OCI-M2 (cell line): ENCODE results near the gene TPT1.

ENCODE experiments used
- DNase-seq: peaks from one replicate; lab custom pipeline; 2025; ENCODE audit not compliant: unreplicated experiment; lab: John Stamatoyannopoulos, UW

Gene TPT1

GRCh38 chr13:45335397-45336024 lies 5.5 kb downstream of the TPT1 start:
- DNase-seq = no peak

DNA sequence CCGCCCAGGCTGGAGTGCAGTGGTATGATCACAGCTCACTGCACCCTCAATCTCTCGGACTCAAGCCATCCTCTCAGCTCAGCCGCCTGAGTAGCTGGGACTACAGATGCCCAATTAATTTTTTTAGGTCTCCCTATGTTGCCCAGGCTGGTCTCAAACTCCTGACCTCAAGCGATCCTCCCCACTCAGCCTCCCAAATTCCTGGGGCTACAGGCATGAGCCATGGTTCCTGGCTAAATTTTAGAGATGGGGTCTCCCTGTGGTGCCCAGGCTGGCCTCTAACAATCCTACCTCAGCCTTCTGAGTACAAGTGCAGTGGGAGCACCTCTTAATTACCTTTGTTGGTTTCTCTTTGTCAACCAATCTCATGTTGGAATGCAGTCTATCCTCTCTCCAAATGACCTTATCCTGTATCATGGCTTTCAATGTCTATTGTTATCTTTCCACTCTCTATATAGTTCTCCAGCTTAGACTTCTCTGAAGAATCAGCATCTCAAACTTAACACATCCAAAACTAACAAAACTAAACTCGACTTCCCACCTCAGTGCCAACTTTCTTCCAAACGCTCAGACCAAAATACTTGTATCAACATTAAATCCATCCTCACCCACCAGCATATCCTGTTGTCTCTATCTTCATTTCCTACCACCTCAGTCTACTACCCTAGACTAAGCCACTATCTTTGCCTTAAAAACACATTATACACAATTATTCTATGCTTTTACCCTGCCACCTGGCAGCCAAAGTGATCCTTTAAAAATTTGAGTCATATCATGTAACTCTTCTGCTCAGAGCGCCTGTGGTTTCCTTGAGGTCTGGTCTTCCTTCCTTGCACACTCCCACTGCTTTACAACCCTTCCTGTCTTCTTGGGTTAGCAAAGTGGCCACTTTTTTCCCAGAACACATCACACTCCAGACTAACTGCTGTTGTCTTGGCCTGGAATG lies 6.7 kb downstream of the TPT1 start:
- no peak for DNase-seq

DNA sequence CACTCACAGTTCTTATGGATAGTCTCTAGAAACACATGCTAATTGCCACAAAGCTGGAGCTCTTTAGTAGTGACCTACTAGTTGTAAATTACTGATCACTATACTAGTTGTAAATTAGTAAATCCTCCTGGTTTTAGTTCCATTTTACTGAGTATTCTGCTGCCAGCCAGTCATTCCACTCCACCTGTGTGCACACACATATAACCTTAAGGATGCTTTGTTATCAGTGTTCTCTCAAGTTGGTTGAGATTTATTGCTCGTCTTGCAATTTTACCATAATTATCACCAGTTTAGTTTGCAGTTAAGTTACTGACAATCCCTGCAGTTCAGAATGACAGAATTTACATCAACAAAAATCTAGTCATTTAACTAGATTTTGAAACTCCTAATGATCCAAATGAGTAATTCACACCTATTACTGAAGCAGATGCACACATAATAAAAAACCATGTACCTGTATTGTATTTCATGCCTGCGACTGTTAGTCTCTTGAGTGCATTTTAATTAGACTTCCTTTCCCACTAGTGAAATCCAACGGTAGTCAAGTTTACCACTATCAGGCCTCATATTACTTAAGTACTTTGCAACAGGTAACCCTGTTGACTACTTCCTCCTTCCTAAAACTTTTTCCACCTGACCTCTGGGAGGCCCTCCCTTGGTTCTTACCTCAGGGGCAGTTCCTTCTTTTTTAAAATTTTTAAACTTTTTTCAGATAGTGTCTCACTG lies 7.6 kb downstream of the TPT1 start:
- no peak for DNase-seq

DNA sequence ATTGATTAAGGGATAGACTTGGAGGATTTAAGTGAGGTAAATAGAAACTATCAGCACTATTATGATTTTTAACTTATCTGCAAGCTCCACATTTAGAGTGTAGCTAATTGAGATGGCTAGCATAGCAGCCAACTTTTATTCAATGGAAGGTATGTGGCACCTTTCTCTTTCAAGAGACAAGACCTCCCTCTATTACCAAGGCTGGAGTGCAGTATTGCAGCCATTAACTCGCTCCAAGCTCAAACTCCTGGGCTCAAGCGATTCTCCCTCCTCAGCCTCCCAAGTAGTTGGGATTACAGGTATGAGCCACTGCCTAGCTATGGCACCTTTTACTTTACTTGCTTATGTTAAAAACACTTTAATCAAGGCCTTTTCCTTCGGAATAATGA lies 8.2 kb downstream of the TPT1 start:
- DNase-seq = no peak

DNA sequence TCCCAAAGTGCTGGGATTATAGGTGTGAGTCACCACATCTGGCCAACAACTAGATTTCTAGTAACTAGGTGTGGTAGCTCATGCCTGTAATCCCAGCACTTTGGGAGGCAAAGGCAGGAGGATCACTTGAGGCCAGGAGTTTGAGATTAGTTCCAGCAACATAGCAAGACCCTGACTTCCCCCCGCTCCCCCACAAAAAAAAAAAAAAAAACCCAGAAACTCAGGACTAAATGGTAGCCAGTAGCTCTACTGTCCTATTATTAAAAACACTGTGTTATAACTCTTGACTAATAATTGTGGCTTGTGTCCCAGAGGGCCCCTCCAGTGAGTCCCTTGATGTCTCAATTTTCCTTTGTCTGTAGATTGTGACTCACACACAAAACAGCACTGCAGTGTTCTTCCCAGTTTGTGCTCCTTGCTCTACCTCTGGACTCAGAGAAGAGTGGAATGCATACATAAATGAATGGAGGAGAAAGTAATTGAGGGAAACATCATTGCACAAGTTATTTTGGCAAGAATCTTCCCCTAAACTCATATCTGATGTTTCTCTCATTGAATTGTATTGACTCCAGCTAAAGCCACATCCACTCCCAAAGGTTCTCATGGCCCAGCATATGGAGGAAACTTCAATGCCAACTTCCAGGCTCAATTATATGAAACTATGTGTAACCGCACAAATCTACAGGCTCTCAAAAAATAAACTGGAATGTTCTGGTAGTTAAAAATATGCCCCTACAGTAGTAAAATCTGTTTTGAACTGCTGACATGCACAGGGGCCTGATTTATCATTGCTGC lies 8.8 kb downstream of the TPT1 start:
- no peak for DNase-seq

DNA sequence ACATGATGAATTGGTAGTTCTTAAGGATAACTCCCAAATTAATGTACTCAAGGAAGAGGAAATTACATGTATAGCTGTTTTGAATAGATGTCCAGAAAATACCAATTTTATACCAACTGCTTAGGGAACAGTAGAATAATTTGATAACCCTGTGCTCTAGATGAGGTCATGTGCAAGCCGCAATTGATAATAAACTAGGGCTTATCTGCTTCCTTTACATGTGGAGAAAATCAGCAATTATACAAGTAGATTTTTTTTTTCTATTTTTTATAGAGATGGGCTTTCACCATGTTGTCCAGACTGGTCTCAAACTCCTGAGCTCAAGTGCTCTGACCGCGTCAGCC lies 9.3 kb downstream of the TPT1 start:
- no peak for DNase-seq

GRCh38 chr13:45331123-45331619 lies 9.8 kb downstream of the TPT1 start:
- DNase-seq = no peak

DNA sequence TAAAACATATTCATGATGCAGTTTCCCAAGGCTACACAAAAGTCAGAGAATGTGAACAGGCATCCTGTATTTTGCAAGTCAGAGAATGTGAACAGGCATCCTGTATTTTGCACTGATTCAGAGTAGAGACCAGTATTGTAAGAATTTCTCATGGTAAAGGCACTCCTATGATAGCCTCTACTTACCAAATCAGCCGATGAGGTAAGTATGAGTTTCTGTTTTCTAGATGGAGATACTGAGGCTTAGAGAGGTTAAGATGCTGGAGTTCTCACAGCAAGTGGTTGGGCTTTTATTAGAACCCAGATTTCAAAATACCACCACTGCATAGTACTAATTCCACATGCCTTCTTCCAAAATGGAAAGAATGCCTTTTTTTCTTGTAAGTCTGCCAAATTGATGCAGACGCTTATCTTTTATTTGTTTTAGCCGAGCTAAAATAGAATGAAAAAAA lies 12.3 kb downstream of the TPT1 start:
- DNase-seq = no peak

DNA sequence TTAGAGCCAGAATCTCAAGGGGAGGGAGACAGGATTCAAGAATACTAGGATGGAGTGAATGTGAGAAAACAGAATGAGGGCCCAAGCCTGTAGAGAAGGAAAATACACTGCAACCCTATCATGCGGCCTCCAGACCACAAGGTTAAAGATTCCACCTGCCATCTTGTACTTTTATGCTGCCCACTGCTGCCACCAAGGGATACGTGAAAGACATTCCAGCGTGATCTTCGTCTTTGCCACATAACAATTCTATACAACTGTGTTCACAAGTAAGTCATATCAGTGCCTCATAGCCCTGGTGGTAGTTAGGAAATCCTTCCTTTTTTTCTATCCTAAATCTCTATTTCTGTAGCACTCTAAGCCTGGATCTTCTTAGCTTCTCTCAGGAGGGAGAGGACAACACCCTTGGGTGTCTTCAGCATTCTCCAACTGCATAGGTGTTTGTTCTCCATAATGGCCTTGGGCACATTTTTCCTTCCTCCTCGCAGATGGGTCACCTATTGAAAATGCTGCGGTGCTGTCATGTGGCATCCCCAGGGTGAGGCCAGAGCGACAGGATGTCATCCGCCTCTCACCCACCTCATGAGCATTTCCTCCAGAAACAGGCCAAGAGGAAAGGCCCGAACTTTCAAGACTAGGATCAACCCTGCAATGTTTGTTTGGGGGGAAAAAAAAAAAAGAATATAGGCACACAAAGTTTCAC lies 13.6 kb downstream of the TPT1 start:
- no peak for DNase-seq

- no peak for DNase-seq
These were observed 15.2 kb downstream of the TPT1 start for GRCh38 chr13:45325806-45326205.

- DNase-seq = no peak
These were observed 19.9 kb downstream of the TPT1 start for GRCh38 chr13:45320876-45321629.

- no peak for DNase-seq
These were observed 24.0 kb downstream of the TPT1 start for GRCh38 chr13:45316996-45317395.

GRCh38 chr13:45316338-45316737 lies 24.6 kb downstream of the TPT1 start:
- no peak for DNase-seq

GRCh38 chr13:45315520-45316167 lies 25.3 kb downstream of the TPT1 start:
- no peak for DNase-seq

- no peak for DNase-seq
These were observed 26.2 kb downstream of the TPT1 start for GRCh38 chr13:45314822-45315221.

DNA sequence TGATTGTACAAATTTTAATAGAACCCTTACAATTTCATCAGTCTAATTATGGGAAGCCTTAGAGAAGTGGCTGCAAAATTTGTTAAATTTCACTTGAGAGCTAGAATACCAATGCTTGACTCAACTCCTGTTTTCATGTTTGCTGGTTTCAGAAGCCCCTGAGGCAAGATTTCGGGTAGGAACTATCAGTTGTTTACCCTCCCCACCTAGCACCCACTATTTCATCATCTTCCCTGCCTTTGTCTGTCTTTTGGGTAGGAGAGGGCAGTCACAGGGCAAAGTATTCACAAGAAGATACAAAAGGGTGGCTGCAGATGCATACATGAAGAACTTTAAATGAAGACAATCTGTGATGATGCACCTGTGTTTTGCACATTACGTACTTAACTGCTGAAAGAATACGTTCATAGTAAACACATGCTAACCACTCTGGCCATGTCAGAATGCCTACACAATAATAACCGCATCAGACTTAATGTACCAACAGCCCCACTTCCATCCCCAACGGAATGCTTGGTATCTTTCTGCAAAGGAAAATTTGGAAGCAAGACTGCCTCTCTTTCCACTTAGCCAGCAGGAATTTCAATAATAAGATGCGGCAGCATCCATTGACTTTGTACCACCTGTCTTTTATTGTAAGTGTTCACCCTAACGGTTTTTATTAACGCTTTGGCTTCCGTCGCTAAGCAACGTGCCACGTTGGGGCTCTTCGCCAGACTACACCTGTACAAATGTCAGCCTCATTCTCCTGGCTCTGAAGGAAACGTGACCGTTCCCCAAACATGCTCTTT lies 30.4 kb downstream of the TPT1 start:
- no peak for DNase-seq

DNA sequence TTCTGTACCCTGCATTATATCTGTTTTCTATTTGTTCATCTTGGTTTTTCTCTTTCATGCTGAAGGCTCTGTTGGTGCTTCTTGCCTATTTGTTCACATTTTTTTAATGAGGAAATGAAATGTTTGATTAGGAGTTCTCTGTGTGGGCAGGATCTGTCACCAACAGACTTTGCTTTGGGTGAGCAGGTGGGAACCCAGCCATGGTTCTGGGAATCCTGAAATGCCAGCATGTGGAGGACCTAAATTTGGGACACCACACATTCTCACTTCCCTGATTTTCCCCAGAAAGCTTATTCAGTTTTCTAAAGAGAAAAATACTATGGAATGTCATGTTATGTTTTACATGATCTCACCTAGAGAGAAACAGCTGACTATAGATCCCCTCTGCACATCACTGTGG lies 34.0 kb downstream of the TPT1 start:
- no peak for DNase-seq

GRCh38 chr13:45305079-45305478 lies 35.9 kb downstream of the TPT1 start:
- DNase-seq = no peak
